ENCODE results near the gene CCDC83. TPM values are rescaled to one million over a fixed set of nuclear protein-coding genes. Genes with fewer than 3 reads are reported as not detected.

Gene CCDC83
- total and polyA plus RNA-seq, 2 donors (not counting 3 experiments of a cell fraction or from before 2014, with no cell fraction given) = not detected

DNA sequence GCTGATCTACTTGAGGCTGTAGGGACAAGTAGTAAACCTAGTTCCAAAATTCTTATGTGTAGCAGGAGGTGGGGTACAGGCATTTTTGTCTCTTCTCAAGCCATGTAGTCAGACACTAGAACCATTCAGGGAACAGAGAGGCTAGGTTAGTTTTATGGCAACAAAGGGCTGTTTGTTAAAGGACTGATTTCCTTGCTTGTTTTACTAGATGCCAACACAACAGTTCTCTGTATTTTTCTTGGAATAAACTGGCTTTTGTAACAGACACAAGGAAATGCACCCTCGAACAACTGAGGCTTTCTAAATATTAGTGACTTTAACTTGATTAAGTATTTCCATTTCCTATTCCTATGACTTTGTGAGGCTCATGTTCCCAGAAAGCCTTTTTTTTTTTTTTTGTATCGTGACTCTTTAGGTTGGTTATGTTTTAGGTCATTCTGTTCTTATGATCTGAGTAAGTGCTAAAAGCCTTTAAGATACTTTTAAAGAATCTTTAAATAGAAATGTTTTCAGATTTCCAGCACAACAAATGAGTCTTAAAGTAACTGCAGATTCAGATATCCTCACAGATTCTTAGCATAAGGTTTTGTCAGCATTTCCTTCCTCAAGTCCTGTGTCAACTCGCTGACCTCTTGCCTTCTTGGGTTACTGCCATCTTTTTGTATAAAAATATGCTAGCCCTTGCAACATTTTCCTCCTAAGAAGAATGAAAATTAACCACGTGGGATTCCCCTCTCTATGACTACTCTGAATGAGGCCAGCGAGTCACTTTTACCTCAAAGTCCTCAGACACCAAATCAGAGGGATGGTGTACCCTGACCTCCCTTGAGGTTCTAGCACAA, 92.5 kb downstream of the CCDC83 start:
- intact Hi-C loops (cut with micrococcal nuclease) = loop anchor here (2.0 to 10.0 kb wide), 2 partner anchors 15 to 253 kb away; no protein-coding TSS in a partner anchor
- FAIRE-seq (peak; percentile 94), DNase-seq (ENCODE audit: low read depth, low spot score) (peak; percentile 97)
- H3K79me2 ChIP-seq (ENCODE audit: control insufficient read depth, insufficient read depth, low read length) = no peaks in the 10 kb centered on the region
- dilution Hi-C loops (cut with MboI; ENCODE audit: extremely low pct_ligation_motif_present, low sequenced_read_pairs) = no loop called here
- H3K9me1 ChIP-seq (replicated peaks; ENCODE audit: control insufficient read depth, extremely low read depth, insufficient read depth, low read length) = no peaks in the 10 kb centered on the region
- CTCF ChIA-PET = interaction anchor here (0.6 to 1.3 kb wide), 6 partner anchors 15 to 271 kb away, joined by 3 to 6 read pairs (median 3); partner anchors contain the start of gene CCDC83
- POLR2A ChIA-PET = no interaction called here
- no peak overlapping the region for H2AFZ ChIP-seq (ENCODE audit: low read depth, low read length)
- peak overlapping the region; percentile 62 for H3K4me2 ChIP-seq (ENCODE audit: insufficient read depth, low read length)
- TF ChIP-seq GATA2 (IDR thresholded peaks at IDR 0.05; ENCODE audit: insufficient read depth, insufficient read length, low read depth, low read length) (peak; percentile 32), MYC (IDR thresholded peaks at IDR 0.05; ENCODE audit: low read depth, low read length) (no peak), FOS (IDR thresholded peaks at IDR 0.05; ENCODE audit: borderline replicate concordance, insufficient read depth, low read length) (peak; percentile 42), EZH2 (IDR thresholded peaks at IDR 0.05; ENCODE audit: borderline replicate concordance, low read depth, low read length, severe bottlenecking) (no peak), POLR2A (IDR thresholded peaks at IDR 0.05; ENCODE audit: low read depth, low read length) (no peak), POLR2AphosphoS5 (IDR thresholded peaks at IDR 0.05; ENCODE audit: insufficient read depth, low read depth, low read length) (peak; percentile 22), JUN (IDR thresholded peaks at IDR 0.05; ENCODE audit: borderline replicate concordance, insufficient read depth, insufficient read length, low read depth) (peak; percentile 50)
- TF ChIP-seq, protein P1, sequence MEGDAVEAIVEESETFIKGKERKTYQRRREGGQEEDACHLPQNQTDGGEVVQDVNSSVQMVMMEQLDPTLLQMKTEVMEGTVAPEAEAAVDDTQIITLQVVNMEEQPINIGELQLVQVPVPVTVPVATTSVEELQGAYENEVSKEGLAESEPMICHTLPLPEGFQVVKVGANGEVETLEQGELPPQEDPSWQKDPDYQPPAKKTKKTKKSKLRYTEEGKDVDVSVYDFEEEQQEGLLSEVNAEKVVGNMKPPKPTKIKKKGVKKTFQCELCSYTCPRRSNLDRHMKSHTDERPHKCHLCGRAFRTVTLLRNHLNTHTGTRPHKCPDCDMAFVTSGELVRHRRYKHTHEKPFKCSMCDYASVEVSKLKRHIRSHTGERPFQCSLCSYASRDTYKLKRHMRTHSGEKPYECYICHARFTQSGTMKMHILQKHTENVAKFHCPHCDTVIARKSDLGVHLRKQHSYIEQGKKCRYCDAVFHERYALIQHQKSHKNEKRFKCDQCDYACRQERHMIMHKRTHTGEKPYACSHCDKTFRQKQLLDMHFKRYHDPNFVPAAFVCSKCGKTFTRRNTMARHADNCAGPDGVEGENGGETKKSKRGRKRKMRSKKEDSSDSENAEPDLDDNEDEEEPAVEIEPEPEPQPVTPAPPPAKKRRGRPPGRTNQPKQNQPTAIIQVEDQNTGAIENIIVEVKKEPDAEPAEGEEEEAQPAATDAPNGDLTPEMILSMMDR (IDR thresholded peaks at IDR 0.05; ENCODE audit: extremely low read depth in 1 of 2, insufficient read depth in 1 of 2, low read depth in 1 of 2, low read length in 2 of 2) = no peak
- TF ChIP-seq, protein P2, sequence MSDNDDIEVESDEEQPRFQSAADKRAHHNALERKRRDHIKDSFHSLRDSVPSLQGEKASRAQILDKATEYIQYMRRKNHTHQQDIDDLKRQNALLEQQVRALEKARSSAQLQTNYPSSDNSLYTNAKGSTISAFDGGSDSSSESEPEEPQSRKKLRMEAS (IDR thresholded peaks at IDR 0.05; ENCODE audit: insufficient read depth, insufficient read length) = peak; percentile 61
- H3K36me3 ChIP-seq (ENCODE audit: control insufficient read depth in 2 of 2, extremely low read depth in 1 of 2, insufficient read depth in 2 of 2, low read length in 2 of 2) = no peaks in the 10 kb centered on the region
- peaks cover 38% of the 10 kb centered on the region for H3K4me1 ChIP-seq (ENCODE audit: control insufficient read depth, extremely low read depth, insufficient read depth, low read length)
- no peaks in the 10 kb centered on the region for H3K27me3 ChIP-seq (ENCODE audit: control insufficient read depth in 2 of 2, insufficient read depth in 2 of 2, low read length in 2 of 2)
- no peaks in the 10 kb centered on the region for H4K20me1 ChIP-seq (replicated peaks; ENCODE audit: control insufficient read depth, extremely low read depth, insufficient read depth, low read length)
- no peak overlapping the region for H3K4me3 ChIP-seq (replicated peaks in 1 of 3; ENCODE audit: insufficient read depth in 1 of 3, low read depth in 1 of 3, low read length in 3 of 3)
- no TSS peak for BruUV-seq (replicated peaks)
- H3K9ac ChIP-seq (replicated peaks; ENCODE audit: extremely low read depth, insufficient read depth, low read length) = peak overlapping the region; percentile 20
- H3K9me3 ChIP-seq (replicated peaks; ENCODE audit: control insufficient read depth, insufficient read depth, low read length) = no peaks in the 10 kb centered on the region
- H3K27ac ChIP-seq (ENCODE audit: insufficient read depth, low read depth, low read length) = peak overlapping the region; percentile 60

All from endothelial cell of umbilical vein (primary cell).